Neural progenitor cell (in vitro differentiated cells): ENCODE results near the gene PTRH1.

Experiments used
- EZH2phosphoT487 ChIP-seq: fragments of 200-600 bp; sonication (generic); IDR thresholded peaks from 2 replicates; pipeline ENCODE4 v1.6.1; 2017; ENCODE audit warnings: antibody characterized with exemption
- TF ChIP-seq, protein P1 (sequence below): fragments of 200-600 bp; sonication (generic); IDR thresholded peaks from 2 replicates; pipeline ENCODE4 v1.5.1; 2017; ENCODE audit warnings: antibody characterized with exemption, mild to moderate bottlenecking

GRCh38 chr9:127667127-127667844 is 48.2 kb downstream of the PTRH1 start:
- TF ChIP-seq, protein P1, sequence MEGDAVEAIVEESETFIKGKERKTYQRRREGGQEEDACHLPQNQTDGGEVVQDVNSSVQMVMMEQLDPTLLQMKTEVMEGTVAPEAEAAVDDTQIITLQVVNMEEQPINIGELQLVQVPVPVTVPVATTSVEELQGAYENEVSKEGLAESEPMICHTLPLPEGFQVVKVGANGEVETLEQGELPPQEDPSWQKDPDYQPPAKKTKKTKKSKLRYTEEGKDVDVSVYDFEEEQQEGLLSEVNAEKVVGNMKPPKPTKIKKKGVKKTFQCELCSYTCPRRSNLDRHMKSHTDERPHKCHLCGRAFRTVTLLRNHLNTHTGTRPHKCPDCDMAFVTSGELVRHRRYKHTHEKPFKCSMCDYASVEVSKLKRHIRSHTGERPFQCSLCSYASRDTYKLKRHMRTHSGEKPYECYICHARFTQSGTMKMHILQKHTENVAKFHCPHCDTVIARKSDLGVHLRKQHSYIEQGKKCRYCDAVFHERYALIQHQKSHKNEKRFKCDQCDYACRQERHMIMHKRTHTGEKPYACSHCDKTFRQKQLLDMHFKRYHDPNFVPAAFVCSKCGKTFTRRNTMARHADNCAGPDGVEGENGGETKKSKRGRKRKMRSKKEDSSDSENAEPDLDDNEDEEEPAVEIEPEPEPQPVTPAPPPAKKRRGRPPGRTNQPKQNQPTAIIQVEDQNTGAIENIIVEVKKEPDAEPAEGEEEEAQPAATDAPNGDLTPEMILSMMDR = no peak
- no peak for TF ChIP-seq EZH2phosphoT487
